OCI-LY3 (cell line): Measurements from ENCODE around the gene SND1.

Experiments
- CTCF ChIP-seq: fragments of 200-600, 300-600 bp; sonication (generic); IDR thresholded peaks from 2 replicates; pipeline ENCODE4 v1.5.1; 2014; ENCODE audit warnings: antibody characterized with exemption, low read length, low read depth
- EZH2phosphoT487 ChIP-seq: fragments of 200-600 bp; shearing (Covaris generic); IDR thresholded peaks from 2 replicates; pipeline ENCODE4 v1.6.1; 2018; ENCODE audit warnings: antibody characterized with exemption, mixed run types, low read depth

GRCh38 chr7:128081351-128081750 is 429.4 kb downstream of the SND1 start:
- TF ChIP-seq CTCF (no peak), EZH2phosphoT487 (no peak)
